ENCODE data around the gene CD163L1.

GRCh38 chr12:7399089-7399488, 44.9 kb downstream of the CD163L1 start:
- TF ChIP-seq, protein P1, sequence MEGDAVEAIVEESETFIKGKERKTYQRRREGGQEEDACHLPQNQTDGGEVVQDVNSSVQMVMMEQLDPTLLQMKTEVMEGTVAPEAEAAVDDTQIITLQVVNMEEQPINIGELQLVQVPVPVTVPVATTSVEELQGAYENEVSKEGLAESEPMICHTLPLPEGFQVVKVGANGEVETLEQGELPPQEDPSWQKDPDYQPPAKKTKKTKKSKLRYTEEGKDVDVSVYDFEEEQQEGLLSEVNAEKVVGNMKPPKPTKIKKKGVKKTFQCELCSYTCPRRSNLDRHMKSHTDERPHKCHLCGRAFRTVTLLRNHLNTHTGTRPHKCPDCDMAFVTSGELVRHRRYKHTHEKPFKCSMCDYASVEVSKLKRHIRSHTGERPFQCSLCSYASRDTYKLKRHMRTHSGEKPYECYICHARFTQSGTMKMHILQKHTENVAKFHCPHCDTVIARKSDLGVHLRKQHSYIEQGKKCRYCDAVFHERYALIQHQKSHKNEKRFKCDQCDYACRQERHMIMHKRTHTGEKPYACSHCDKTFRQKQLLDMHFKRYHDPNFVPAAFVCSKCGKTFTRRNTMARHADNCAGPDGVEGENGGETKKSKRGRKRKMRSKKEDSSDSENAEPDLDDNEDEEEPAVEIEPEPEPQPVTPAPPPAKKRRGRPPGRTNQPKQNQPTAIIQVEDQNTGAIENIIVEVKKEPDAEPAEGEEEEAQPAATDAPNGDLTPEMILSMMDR (conservative IDR thresholded peaks at IDR 0.05; ENCODE audit: low read length), result no peak
- TF ChIP-seq EZH2phosphoT487 (IDR thresholded peaks at IDR 0.05; ENCODE audit: borderline replicate concordance), result no peak
